ENCODE data around the gene SYNRG.
A peak's percentile ranks its signal among the peaks of the same experiment; 100 is the strongest.
"Not testable (repeated sequence)": the region's sequence is repeated elsewhere in the genome, so short reads cannot be mapped to it uniquely, and the experiment has no call there.

Gene SYNRG, protein sequence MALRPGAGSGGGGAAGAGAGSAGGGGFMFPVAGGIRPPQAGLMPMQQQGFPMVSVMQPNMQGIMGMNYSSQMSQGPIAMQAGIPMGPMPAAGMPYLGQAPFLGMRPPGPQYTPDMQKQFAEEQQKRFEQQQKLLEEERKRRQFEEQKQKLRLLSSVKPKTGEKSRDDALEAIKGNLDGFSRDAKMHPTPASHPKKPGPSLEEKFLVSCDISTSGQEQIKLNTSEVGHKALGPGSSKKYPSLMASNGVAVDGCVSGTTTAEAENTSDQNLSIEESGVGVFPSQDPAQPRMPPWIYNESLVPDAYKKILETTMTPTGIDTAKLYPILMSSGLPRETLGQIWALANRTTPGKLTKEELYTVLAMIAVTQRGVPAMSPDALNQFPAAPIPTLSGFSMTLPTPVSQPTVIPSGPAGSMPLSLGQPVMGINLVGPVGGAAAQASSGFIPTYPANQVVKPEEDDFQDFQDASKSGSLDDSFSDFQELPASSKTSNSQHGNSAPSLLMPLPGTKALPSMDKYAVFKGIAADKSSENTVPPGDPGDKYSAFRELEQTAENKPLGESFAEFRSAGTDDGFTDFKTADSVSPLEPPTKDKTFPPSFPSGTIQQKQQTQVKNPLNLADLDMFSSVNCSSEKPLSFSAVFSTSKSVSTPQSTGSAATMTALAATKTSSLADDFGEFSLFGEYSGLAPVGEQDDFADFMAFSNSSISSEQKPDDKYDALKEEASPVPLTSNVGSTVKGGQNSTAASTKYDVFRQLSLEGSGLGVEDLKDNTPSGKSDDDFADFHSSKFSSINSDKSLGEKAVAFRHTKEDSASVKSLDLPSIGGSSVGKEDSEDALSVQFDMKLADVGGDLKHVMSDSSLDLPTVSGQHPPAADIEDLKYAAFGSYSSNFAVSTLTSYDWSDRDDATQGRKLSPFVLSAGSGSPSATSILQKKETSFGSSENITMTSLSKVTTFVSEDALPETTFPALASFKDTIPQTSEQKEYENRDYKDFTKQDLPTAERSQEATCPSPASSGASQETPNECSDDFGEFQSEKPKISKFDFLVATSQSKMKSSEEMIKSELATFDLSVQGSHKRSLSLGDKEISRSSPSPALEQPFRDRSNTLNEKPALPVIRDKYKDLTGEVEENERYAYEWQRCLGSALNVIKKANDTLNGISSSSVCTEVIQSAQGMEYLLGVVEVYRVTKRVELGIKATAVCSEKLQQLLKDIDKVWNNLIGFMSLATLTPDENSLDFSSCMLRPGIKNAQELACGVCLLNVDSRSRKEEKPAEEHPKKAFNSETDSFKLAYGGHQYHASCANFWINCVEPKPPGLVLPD (N-terminal part only)

GRCh38 chr17:37609170-37610040, at the start of gene SYNRG:
Gene SYNRG, minus strand, starts transcription at chr17:37609418. Its CDS starts 63 bp downstream, at chr17:37609355.
- DNase-seq: peak; percentile 96

DNA sequence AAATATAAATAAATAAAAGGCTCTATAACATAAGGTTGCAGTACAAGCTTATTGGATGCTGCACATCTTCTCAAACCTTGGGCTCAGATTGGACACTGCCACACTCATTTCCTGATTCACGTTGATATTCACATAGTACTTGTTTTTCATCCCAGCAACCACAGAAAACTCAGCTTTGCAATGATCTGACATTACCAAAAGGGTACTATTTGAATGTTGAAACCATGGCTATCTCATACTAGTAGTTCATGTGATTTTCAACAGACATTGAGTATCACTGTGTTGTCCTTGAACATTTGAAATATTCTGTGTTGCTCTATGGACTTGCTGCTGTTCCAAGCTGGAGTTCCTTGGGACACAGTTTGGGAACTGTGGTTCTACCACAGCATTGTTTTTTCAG, 48.0 kb upstream of the SYNRG start:
- DNase-seq: no peak

DNA sequence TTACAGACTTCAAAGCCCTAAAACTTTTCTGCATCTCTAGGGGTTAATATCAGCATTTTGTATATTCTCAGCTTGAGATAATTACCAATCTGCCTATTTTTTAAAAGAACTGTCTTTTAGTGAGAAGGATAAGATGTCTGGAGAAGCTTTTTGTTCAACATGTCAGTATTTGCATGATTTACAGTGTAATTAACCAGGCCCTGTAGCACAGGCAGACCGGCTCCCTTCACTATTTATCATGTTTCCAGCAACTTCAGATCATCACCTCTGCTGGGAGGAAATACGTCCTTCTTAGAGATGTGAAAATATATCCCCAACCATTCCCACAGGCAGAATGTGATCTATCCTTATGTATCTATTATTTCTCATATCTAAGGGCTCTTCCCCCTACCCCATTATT, 42.6 kb upstream of the SYNRG start:
- DNase-seq: no peak

DNA sequence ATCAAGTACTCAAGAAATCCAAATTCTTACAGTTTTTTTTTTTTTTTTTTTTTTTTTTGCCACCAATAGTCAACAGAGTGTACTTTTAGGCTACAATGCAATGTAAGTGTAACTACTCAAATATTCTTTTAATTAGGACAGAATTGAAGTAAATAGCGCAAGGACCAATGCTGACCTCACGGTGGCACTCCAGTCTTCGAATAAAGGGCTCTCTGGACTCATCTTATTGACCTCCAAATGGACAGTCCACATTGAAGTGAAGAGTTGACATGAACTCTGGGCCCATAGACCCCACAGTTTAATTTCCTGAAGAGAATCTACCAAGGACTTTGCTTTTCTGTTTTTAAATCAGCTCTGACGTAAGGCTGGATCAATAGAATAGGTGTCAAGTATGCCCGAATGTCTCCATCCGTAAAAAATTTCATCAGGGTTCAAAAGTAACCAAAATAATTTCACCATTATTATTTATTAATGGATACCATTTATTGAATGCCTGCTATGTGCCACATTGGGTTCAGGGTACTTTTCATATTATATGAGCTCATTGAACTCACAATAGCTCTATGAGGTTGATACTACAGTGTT, 41.3 kb upstream of the SYNRG start:
- no peak for DNase-seq

GRCh38 chr17:37648555-37648954, 39.3 kb upstream of the SYNRG start:
- no peak for DNase-seq

DNA sequence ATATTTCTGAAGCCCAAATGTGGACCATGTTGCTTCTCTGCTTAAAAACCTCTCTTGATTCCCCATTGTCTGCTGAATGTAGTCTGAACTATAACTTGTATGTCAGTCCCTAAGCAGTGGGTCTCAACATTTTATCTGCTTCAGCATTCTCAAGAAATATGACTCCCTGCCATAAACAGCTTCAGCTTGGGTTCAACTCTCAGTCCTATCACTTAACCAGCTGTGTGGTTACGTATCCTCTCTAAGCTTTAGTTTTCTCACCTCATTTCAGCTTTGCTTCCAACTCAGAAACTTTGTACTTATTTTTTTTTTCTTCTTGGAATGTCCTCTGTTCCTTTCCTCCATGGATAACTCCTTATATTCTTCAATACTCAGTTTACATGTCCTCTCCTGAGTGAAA, 38.6 kb upstream of the SYNRG start:
- no peak for DNase-seq

- no peak for DNase-seq
Measured at GRCh38 chr17:37643869-37644268, 34.7 kb upstream of the SYNRG start.

DNA sequence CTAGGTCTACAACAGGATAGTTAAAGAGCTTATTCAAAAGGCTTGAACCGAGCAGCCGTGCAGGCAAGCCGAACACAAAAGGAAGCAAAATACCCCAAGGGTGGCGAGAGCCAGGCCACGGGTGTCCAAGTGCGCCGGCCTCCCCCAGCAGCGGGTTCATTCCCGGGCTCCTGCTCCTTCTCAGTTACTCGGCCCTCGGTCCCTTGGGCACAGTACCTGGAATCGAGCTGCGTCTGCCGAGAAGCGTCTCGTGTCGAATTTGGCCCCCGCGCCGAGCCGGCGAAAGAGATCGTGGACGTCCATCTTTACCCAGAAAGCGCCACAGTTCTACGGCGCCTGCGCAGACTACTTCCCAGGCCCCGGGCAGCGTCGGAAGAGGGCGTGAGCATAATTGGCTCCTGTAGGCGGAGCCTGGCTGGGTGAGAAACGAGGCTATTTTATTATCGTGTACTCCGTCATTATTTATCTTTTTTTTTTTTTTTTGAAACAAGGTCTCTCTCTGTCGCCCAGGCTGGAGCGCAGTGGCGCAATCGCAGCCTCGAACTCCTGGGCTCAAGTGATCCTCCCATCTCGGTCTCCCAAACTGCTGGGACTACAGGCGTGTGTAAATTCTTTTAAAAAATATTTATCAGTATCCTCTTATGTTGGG, 34.0 kb upstream of the SYNRG start, which contains the start of gene DDX52:
DDX52 (minus strand) TSS at position 329 of the 649 bp plus-strand sequence; CDS start at position 303, 26 bp downstream.
- peak; percentile 93 for DNase-seq

DNA sequence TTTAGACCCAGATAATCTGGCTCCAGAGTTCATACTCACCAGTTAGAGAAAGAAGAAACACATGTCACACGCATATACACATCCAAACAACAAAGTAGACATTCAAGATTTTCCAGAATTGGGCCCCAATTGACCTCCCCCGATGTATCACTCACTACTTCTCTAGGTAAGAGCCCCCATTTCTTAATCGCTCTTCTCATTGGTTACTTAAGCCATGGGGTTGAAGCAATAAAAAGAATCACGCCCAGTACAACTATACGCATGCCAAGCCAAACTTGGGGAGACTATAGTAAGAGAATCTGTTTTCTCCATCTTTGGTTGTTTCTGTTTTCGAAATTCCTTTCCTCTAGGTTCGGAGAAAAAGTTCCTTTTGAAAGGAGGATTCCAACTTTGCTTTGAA, 33.5 kb upstream of the SYNRG start:
- DNase-seq: peak; percentile 8

DNA sequence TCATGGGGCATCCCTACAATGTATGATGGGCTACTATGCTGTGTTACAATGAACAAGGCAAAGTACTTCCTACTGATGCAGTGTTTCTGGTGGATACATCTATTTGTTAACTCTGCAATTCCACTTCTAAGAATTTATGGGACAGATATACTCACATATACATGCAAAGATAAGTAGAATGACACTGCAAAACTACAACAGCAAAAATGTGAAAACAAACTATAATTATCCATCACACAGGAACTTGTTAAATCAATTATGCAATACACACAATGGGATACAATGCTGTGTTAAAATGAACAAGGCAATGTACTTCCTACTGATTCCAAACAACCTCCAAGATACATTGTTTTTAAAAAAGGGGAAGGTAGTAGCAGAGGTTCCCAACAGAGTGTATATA, 30.8 kb upstream of the SYNRG start:
- DNase-seq: no peak

DNA sequence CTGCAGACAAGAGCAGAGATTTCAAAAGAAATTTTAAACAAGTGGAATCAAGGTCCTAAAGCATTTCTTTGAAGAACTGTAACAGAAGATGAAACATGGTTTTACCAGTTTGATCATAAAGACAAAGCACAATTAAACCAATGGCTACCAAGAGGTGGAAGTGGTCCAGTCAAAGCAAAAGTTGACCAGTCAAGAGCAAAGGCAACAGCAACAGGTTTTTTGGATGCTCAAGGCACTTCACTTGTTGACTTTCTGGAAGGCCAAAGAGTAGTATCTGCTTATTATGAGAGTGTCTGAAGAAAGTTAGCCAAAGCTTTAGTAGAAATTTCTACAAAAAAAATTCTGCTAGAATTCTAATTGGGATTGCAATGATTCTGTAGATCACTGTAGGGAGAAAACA, 28.7 kb upstream of the SYNRG start:
- DNase-seq: no peak

DNA sequence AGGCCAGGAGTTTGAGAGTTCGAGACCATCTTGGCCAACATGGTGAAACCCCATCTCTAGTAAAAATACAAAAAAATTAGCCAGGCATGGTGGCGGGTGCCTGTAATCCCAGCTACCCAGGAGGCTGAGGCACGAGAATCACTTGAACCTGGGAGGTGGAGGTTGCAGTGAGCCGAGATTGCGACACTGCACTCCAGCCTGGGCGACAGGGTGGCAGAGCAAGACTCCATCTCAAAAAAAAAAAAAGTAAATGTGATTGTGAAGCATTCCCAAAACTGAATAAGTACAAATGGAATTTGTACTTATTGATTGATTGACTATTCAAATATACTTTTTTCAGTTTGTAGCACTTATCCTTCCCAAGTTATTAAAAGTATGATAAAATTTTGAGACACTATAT, 7.2 kb upstream of the SYNRG start:
- not testable (repeated sequence) for DNase-seq

- DNase-seq: no peak
Measured at GRCh38 chr17:37614823-37615222, 5.6 kb upstream of the SYNRG start.

DNA sequence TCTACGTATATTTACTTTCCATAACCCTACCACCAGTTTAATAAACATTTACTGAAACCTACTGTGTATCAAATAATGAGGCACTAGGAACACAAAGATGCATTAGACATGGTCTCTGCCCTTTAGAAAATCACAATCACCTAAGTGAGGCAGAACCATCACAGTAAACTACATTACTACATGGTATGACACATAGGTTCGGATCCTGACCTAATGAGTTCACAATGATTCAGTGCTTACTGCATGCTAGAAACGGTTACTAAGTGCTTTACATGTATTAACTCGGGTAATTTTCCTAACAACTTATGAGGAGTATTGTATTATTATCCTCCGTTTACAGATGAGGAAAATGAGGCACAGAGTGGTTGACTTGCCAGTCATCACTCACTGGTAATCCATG, 5.2 kb upstream of the SYNRG start:
- DNase-seq: no peak

- DNase-seq: no peak
Measured at GRCh38 chr17:37610971-37611370, 1.8 kb upstream of the SYNRG start.

- DNase-seq: not testable (repeated sequence)
Measured at GRCh38 chr17:37610041-37610420, 813 bp upstream of the SYNRG start.

GRCh38 chr17:37608351-37609169, 658 bp downstream of the SYNRG start:
- peak; percentile 19 for DNase-seq

DNA sequence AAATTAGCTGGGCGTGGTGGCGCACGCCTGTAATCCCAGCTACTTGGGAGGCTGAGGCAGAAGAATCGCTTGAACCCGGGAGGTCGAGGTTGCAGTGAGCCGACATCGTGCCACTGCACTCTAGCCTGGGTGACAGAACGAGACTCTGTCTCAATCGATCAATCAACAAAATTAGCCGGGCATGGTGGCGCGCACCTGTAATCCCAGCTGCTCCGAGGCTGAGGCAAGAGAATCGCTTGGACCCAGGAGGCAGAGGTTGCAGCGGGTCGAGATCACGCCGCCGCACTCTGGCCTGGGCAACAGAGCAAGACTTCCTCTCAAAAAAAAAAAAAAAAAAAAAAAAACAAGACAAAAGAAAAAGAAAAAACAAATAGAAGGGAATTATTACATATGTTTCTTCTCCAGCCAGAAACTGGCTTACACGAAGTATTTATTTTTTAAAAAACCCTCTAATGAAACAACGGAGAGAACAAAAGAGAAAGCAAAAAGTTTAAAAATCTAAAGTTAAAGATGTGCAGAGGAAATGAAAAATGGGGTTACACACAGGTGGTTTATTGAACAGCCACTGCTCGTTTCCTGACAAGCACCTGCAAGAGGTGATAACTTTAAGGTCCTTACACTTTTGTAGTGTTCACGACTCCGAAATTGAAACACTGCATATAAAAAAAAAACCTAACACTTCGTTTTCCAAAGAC, 1.4 kb downstream of the SYNRG start:
- peak; percentile 56 for DNase-seq

- DNase-seq: peak; percentile 68
Measured at GRCh38 chr17:37605813-37606505, 3.3 kb downstream of the SYNRG start.

All from CD4-positive, alpha-beta T cell treated with Interleukin-12 subunit alpha and Interleukin-12 subunit beta, for 1 hour (primary cell).